GM23338 (cell line): Measurements from ENCODE around the gene CASP6.

ENCODE experiments used
- CREB1 ChIP-seq: fragments of 250-450 bp; sonication (Bioruptor Pico); IDR thresholded peaks from 2 replicates; pipeline ENCODE4 v1.5.0; 2020; ENCODE audit warnings: low read depth, mild to moderate bottlenecking, moderate library complexity
- CTCF ChIP-seq, 2 experiments: fragments of 200-600 bp in 1 of 2; sonication (generic) in 1 of 2; conservative IDR thresholded peaks; 2 replicates each; pipeline versions ENCODE4 v1.5.1 to v1.6.1; 2016 to 2017; ENCODE audit warnings: antibody characterized with exemption in 2 of 2, low read depth in 2 of 2, mild to moderate bottlenecking in 2 of 2, moderate library complexity in 1 of 2
- ETS1 ChIP-seq: IDR thresholded peaks from 2 replicates; pipeline ENCODE4 v1.6.1; 2016; ENCODE audit warnings: antibody characterized with exemption
- EZH2 ChIP-seq: fragments of 200-600 bp; sonication (generic); IDR thresholded peaks from one replicate; pipeline ENCODE4 v1.8.0; 2017; ENCODE audit warnings: antibody characterized with exemption, mild to moderate bottlenecking, low read depth; ENCODE audit not compliant: unreplicated experiment
- EZH2phosphoT487 ChIP-seq: fragments of 200-600 bp; sonication (generic); IDR thresholded peaks from one replicate; pipeline ENCODE4 v1.8.1; 2018; ENCODE audit warnings: antibody characterized with exemption; ENCODE audit not compliant: unreplicated experiment
- JUNB ChIP-seq: IDR thresholded peaks from one replicate; pipeline ENCODE4 v1.6.1; 2016; ENCODE audit warnings: antibody characterized with exemption; ENCODE audit not compliant: unreplicated experiment
- NANOG ChIP-seq: IDR thresholded peaks from 2 replicates; pipeline ENCODE4 v1.6.1; 2016; ENCODE audit warnings: antibody characterized with exemption, borderline replicate concordance
- POLR2AphosphoS5 ChIP-seq: IDR thresholded peaks from 2 replicates; pipeline ENCODE4 v1.6.1; 2016; ENCODE audit warnings: antibody characterized with exemption, low read depth
- REST ChIP-seq: IDR thresholded peaks from one replicate; pipeline ENCODE4 v1.6.1; 2018; ENCODE audit warnings: antibody characterized with exemption; ENCODE audit not compliant: unreplicated experiment
- STAT1 ChIP-seq: IDR thresholded peaks from one replicate; pipeline ENCODE4 v1.6.1; 2016; ENCODE audit warnings: antibody characterized with exemption; ENCODE audit not compliant: unreplicated experiment
- ZNF114 ChIP-seq: fragments of 250-450 bp; sonication (Bioruptor Pico); IDR thresholded peaks from 2 replicates; pipeline ENCODE4 v1.5.0; 2020; ENCODE audit warnings: mild to moderate bottlenecking, moderate library complexity
- ZNF331 ChIP-seq: fragments of 250-450 bp; sonication (Bioruptor Pico); IDR thresholded peaks from 2 replicates; pipeline ENCODE4 v1.5.0; 2020; ENCODE audit warnings: low read depth, mild to moderate bottlenecking, moderate library complexity
- ZNF462 ChIP-seq: fragments of 250-450 bp; sonication (Bioruptor Pico); IDR thresholded peaks from 2 replicates; pipeline ENCODE4 v1.5.0; 2020; ENCODE audit warnings: mild to moderate bottlenecking, moderate library complexity

GRCh38 chr4:109721033-109721432 lies 17.8 kb upstream of the CASP6 start:
- TF ChIP-seq CTCF (conservative IDR thresholded peaks at IDR 0.05; ENCODE audit: low read depth in 2 of 2) (no peak), EZH2 (no peak), POLR2AphosphoS5 (no peak), ZNF462 (CRISPR knock-in tag) (no peak), EZH2phosphoT487 (no peak), REST (no peak), CREB1 (CRISPR knock-in tag) (no peak), STAT1 (no peak), NANOG (no peak), ZNF114 (CRISPR knock-in tag) (no peak), JUNB (no peak), ETS1 (no peak), ZNF331 (no peak)
